ENCODE measurements around the gene CES5A.
"Not testable (repeated sequence)": the region's sequence is repeated elsewhere in the genome, so short reads cannot be mapped to it uniquely, and the experiment has no call there.

CES5A gene

DNA sequence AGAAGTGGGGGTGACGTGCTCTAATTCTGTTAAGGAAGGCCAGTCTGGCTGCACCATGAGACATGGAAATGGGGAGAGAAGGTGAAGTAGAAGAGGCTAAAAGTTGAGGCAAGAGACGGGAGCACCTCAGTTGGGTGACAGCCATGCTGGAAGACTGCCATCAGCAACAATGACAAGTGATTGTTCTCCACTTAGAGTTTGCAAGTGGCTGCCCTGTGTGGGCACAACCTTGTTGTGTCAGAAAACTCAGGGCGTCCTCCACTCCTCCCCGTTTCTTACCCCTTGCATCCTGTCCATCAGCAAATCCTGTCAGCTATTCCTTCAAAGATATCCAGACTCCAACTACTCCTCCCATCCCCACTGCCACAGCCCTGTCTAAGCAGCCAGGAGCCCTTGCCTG, 59.9 kb downstream of the CES5A start:
- TF ChIP-seq EZH2phosphoT487 (IDR thresholded peaks at IDR 0.05; ENCODE audit: low read depth): no peak
- TF ChIP-seq, protein P1, sequence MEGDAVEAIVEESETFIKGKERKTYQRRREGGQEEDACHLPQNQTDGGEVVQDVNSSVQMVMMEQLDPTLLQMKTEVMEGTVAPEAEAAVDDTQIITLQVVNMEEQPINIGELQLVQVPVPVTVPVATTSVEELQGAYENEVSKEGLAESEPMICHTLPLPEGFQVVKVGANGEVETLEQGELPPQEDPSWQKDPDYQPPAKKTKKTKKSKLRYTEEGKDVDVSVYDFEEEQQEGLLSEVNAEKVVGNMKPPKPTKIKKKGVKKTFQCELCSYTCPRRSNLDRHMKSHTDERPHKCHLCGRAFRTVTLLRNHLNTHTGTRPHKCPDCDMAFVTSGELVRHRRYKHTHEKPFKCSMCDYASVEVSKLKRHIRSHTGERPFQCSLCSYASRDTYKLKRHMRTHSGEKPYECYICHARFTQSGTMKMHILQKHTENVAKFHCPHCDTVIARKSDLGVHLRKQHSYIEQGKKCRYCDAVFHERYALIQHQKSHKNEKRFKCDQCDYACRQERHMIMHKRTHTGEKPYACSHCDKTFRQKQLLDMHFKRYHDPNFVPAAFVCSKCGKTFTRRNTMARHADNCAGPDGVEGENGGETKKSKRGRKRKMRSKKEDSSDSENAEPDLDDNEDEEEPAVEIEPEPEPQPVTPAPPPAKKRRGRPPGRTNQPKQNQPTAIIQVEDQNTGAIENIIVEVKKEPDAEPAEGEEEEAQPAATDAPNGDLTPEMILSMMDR (IDR thresholded peaks at IDR 0.05; ENCODE audit: low read depth, low read length): no peak
- H3K9ac ChIP-seq (ENCODE audit: low read length): no peak overlapping the region
- H2AFZ ChIP-seq (ENCODE audit: low read depth, low read length): no peak overlapping the region
- no peak overlapping the region for H3K4me3 ChIP-seq (ENCODE audit: low read length)
- H3K4me2 ChIP-seq (ENCODE audit: low read length): no peak overlapping the region
- H4K20me1 ChIP-seq (ENCODE audit: insufficient read depth, low read length): no peaks in the 10 kb centered on the region
- no peaks in the 10 kb centered on the region for H3K4me1 ChIP-seq (ENCODE audit: low read length)
- H3K27ac ChIP-seq (ENCODE audit: low read length): no peak overlapping the region
- H3K79me2 ChIP-seq (ENCODE audit: low read length): no peaks in the 10 kb centered on the region
- H3K9me3 ChIP-seq (ENCODE audit: insufficient read depth, low read length): no peaks in the 10 kb centered on the region
- H3K36me3 ChIP-seq (replicated peaks; ENCODE audit: low read depth, low read length): no peaks in the 10 kb centered on the region
- H3K27me3 ChIP-seq (ENCODE audit: low read depth, low read length): 0 out of 2 replicates have a peak, but pooled peaks cover 4% of the 10 kb centered on the region

DNA sequence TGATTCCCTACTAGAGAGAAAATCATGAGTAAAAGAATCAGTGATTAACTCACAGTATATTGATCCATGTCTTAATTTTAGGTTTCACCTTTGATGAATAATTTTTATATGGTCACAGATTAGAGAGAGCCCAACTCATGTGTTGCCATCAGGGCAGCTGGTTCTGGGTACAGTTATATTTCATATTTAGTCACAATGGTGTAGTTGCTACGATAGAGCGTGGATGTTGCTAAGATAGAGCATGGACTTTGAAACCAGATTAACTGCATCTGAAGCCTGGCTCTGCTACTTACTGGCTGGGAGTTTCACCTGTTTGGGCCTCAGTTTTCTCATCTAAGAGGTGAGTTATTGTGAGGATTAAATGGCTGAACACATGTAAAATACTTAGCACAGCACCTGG, 61.0 kb downstream of the CES5A start:
- not testable (repeated sequence) for H2AFZ ChIP-seq (ENCODE audit: low read depth, low read length); H3K27me3 ChIP-seq (ENCODE audit: low read depth, low read length); H3K79me2 ChIP-seq (ENCODE audit: low read length); H4K20me1 ChIP-seq (ENCODE audit: insufficient read depth, low read length); H3K9me3 ChIP-seq (ENCODE audit: insufficient read depth, low read length); H3K4me3 ChIP-seq (ENCODE audit: low read length); H3K36me3 ChIP-seq (replicated peaks; ENCODE audit: low read depth, low read length); H3K4me1 ChIP-seq (ENCODE audit: low read length); H3K4me2 ChIP-seq (ENCODE audit: low read length); H3K9ac ChIP-seq (ENCODE audit: low read length); H3K27ac ChIP-seq (ENCODE audit: low read length)

DNA sequence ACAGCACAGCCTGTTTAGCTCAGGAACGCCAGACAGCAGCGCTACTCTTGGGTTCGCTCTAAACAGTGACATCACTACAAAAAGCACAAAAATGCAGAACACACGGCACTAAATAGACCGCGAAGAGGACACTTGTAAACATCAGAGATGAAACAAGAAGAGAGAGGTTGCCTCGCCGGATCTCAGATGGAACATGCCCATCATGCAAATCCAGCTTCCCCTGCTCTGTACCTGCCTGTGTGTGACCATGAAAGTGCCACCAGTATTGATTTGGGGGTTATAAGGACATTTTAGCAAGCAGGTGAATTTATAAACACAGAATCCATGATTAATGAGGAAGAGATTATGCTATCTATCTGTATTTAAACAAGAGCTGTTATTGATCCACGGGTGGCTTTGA, 61.4 kb downstream of the CES5A start:
- not testable (repeated sequence) for H2AFZ ChIP-seq (ENCODE audit: low read depth, low read length); H3K9me3 ChIP-seq (ENCODE audit: insufficient read depth, low read length); H3K27ac ChIP-seq (ENCODE audit: low read length); H3K9ac ChIP-seq (ENCODE audit: low read length); H4K20me1 ChIP-seq (ENCODE audit: insufficient read depth, low read length); H3K79me2 ChIP-seq (ENCODE audit: low read length); H3K4me3 ChIP-seq (ENCODE audit: low read length); H3K36me3 ChIP-seq (replicated peaks; ENCODE audit: low read depth, low read length); H3K27me3 ChIP-seq (ENCODE audit: low read depth, low read length); H3K4me2 ChIP-seq (ENCODE audit: low read length); H3K4me1 ChIP-seq (ENCODE audit: low read length)

DNA sequence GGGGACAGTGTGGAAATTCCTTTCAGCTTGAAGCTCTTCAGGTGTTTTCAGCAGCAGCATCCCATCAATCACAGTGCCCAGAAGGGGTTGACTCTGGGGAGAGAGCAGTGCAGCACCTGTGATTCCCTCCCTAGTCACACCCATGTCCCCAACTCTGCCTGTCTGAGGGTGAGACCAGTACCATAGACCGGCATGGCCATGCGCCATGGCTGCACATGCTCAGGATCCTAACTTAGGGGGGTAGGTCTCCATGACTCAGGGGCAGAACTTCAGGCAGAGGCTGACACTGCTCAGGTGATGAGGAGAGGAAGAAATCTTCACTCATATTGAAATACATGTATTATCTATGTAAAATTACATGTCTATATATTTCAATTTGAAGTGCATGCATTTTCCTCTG, 62.2 kb downstream of the CES5A start:
- Histone ChIP-seq H3K4me3 (ENCODE audit: low read length) (no peak overlapping the region), H3K27ac (ENCODE audit: low read length) (no peak overlapping the region), H2AFZ (ENCODE audit: low read depth, low read length) (no peak overlapping the region), H3K27me3 (ENCODE audit: low read depth, low read length) (0 out of 2 replicates have a peak, but pooled peaks cover 4% of the 10 kb centered on the region), H3K4me1 (ENCODE audit: low read length) (no peaks in the 10 kb centered on the region), H4K20me1 (ENCODE audit: insufficient read depth, low read length) (no peaks in the 10 kb centered on the region), H3K9ac (ENCODE audit: low read length) (no peak overlapping the region), H3K36me3 (replicated peaks; ENCODE audit: low read depth, low read length) (no peaks in the 10 kb centered on the region), H3K9me3 (ENCODE audit: insufficient read depth, low read length) (no peaks in the 10 kb centered on the region), H3K79me2 (ENCODE audit: low read length) (no peaks in the 10 kb centered on the region), H3K4me2 (ENCODE audit: low read length) (no peak overlapping the region)
- TF ChIP-seq, protein P1 (IDR thresholded peaks at IDR 0.05; ENCODE audit: low read depth, low read length): no peak
- no peak for TF ChIP-seq EZH2phosphoT487 (IDR thresholded peaks at IDR 0.05; ENCODE audit: low read depth)

DNA sequence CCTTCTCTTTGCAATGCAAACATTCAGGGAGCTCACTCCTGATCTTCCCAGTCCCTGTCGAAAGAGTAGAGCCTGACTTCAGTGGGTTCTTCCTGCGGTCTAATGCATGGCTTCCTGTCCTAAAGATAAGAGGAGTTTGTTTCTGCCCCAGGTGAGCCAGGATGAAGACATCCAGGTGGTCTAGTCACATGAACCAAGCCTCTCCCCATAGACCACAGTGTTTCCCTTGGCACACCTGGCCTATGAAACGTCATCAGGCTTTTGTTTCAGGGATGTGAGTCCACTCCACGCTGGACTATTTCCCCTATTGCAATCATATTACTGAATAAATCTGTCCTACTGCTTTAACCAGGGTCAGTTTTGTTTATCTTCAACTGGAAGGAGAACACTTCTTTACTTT, 63.4 kb downstream of the CES5A start:
- H2AFZ ChIP-seq (ENCODE audit: low read depth, low read length): no peak overlapping the region
- TF ChIP-seq, protein P1 (IDR thresholded peaks at IDR 0.05; ENCODE audit: low read depth, low read length): no peak
- TF ChIP-seq EZH2phosphoT487 (IDR thresholded peaks at IDR 0.05; ENCODE audit: low read depth): no peak
- no peak overlapping the region for H3K4me2 ChIP-seq (ENCODE audit: low read length)
- no peak overlapping the region for H3K4me3 ChIP-seq (ENCODE audit: low read length)
- no peaks in the 10 kb centered on the region for H3K9me3 ChIP-seq (ENCODE audit: insufficient read depth, low read length)
- no peak overlapping the region for H3K27ac ChIP-seq (ENCODE audit: low read length)
- 0 out of 2 replicates have a peak, but pooled peaks cover 4% of the 10 kb centered on the region for H3K27me3 ChIP-seq (ENCODE audit: low read depth, low read length)
- H4K20me1 ChIP-seq (ENCODE audit: insufficient read depth, low read length): no peaks in the 10 kb centered on the region
- H3K9ac ChIP-seq (ENCODE audit: low read length): no peak overlapping the region
- no peaks in the 10 kb centered on the region for H3K36me3 ChIP-seq (replicated peaks; ENCODE audit: low read depth, low read length)
- no peaks in the 10 kb centered on the region for H3K79me2 ChIP-seq (ENCODE audit: low read length)
- H3K4me1 ChIP-seq (ENCODE audit: low read length): no peaks in the 10 kb centered on the region
